ENCODE results near the gene NACA.

DNA sequence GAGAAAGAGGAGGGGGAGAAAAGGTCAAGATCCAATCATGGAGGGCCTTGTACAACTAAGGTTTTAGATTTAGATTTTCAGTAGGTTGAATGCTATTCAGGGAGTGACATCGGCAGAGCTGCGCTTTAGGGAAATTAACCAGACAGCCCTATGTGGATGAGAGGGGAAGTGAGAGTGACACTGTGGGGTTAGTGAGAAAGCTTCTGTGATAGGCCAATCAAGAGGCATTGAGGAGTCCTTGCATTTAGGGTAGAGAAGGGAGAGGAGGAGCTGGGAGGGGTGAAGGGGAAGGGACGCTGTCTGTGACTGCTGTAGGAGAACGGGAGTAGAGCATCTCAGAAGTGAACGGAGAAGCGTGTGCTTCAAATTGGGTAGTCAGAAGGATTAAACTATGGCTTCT is 41.4 kb upstream of the NACA start:
- TF ChIP-seq, protein P1, sequence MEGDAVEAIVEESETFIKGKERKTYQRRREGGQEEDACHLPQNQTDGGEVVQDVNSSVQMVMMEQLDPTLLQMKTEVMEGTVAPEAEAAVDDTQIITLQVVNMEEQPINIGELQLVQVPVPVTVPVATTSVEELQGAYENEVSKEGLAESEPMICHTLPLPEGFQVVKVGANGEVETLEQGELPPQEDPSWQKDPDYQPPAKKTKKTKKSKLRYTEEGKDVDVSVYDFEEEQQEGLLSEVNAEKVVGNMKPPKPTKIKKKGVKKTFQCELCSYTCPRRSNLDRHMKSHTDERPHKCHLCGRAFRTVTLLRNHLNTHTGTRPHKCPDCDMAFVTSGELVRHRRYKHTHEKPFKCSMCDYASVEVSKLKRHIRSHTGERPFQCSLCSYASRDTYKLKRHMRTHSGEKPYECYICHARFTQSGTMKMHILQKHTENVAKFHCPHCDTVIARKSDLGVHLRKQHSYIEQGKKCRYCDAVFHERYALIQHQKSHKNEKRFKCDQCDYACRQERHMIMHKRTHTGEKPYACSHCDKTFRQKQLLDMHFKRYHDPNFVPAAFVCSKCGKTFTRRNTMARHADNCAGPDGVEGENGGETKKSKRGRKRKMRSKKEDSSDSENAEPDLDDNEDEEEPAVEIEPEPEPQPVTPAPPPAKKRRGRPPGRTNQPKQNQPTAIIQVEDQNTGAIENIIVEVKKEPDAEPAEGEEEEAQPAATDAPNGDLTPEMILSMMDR (IDR thresholded peaks at IDR 0.05), result no peak
- no peak for TF ChIP-seq POLR2A (IDR thresholded peaks at IDR 0.05)
- no peak for TF ChIP-seq EP300 (IDR thresholded peaks at IDR 0.05)

Data from upper lobe of left lung (tissue), 4 donors.